Lower leg skin (tissue), 4 donors: ENCODE measurements around the gene SLC16A9. TPM values are rescaled to one million over a fixed set of nuclear protein-coding genes. Genes with fewer than 3 reads are reported as not detected.
"Not testable (repeated sequence)": the region's sequence is repeated elsewhere in the genome, so short reads cannot be mapped to it uniquely, and the experiment has no call there.

Experiments used
- DNase-seq, 2 donors: peaks; one replicate each; pipeline ENCODE4 v3.0.0-alpha.2; 2019; ENCODE audit warnings: low spot score in 2 of 2
- H3K4me3 ChIP-seq: fragments of 200-600 bp; sonication (generic); 2 replicates; pipeline ENCODE4 v1.5.1; 2017; ENCODE audit warnings: mild to moderate bottlenecking, low read depth; ENCODE audit not compliant: poor library complexity, severe bottlenecking
- CTCF ChIP-seq, 3 donors: fragments of 450-650 bp; IDR thresholded peaks; one replicate each; pipeline ENCODE4 v1.5.1; 2016; ENCODE audit warnings: antibody characterized with exemption in 3 of 3, mild to moderate bottlenecking in 3 of 3, moderate library complexity in 2 of 3
- POLR2A ChIP-seq, 2 donors: fragments of 450-650 bp; IDR thresholded peaks; one replicate each; pipeline ENCODE4 v1.6.1; 2016 to 2017; ENCODE audit warnings: antibody characterized with exemption in 2 of 2, mild to moderate bottlenecking in 1 of 2, moderate library complexity in 1 of 2
- WGBS, 2 donors: methylation state at CpG; one replicate each; pipeline ENCODE4 v1.1.5; 2018; 5-methylcytosine and 5-hydroxymethylcytosine counted together
- intact Hi-C: fragments of 100-400 bp; cut with DNase I; formaldehyde crosslinking; loops from one replicate; pipeline ENCODE4 v1.15.0; 2023; ENCODE audit warnings: low total_unique reads
- total RNA-seq, 4 donors: library from RNA; depleted of rRNA; stranded (reverse); fragments of >200 nt; gene quantifications; one replicate each; pipeline ENCODE4 v1.1.0, GENCODE V29; 2016

SLC16A9 gene
- total RNA-seq, 4 donors from 2014 or later = 0.04 to 0.29 (median 0.16) TPM

- WGBS, 2 donors = 65 to 67% methylated on average over 4 of the region's 4 CpGs
Measured at GRCh38 chr10:59668096-59668495, 41.6 kb downstream of the SLC16A9 start.

DNA sequence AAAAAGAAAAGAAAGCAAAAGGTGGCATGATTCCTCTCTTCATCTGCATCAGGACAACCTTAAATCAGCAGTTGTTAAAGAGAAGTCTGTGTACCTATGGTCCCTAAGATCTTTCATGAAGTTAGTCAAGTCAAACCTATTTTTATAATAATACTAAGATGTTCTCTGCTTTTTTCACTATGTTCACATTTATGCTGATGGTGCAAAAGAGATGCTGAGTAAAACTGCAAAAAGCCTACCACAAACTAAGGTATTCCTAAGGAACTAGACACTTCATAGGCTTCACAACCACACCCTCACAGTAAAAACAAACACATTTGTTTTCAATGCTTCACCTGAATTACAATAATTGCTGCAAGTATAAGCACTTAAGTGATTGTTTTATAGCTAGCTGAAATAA lies 43.3 kb downstream of the SLC16A9 start:
- intact Hi-C loops = no loop called here
- no peak for TF ChIP-seq POLR2A (IDR thresholded peaks at IDR 0.05)
- TF ChIP-seq CTCF (IDR thresholded peaks at IDR 0.05) = no peak
- no peak overlapping the region for H3K4me3 ChIP-seq
- no peak for DNase-seq

More at GRCh38 chr10:59668096-59668495, 41.6 kb downstream of the SLC16A9 start:
- TF ChIP-seq CTCF (IDR thresholded peaks at IDR 0.05) (no peak), POLR2A (IDR thresholded peaks at IDR 0.05) (no peak)
- DNase-seq = no peak
- intact Hi-C loops = no loop called here
- no peak overlapping the region for H3K4me3 ChIP-seq

GRCh38 chr10:59663213-59663612 lies 46.4 kb downstream of the SLC16A9 start:
- H3K4me3 ChIP-seq, DNase-seq, intact Hi-C loops: not testable (repeated sequence)
- WGBS, 2 donors = 96 to 97% methylated on average over 7 of the region's 7 CpGs

GRCh38 chr10:59657724-59658123 lies 51.9 kb downstream of the SLC16A9 start:
- H3K4me3 ChIP-seq = no peak overlapping the region
- no peak for DNase-seq
- TF ChIP-seq POLR2A (IDR thresholded peaks at IDR 0.05) (no peak), CTCF (IDR thresholded peaks at IDR 0.05) (no peak)
- intact Hi-C loops = no loop called here
- WGBS, 2 donors = 63 to 83% methylated on average over 1 of the region's 1 CpG

DNA sequence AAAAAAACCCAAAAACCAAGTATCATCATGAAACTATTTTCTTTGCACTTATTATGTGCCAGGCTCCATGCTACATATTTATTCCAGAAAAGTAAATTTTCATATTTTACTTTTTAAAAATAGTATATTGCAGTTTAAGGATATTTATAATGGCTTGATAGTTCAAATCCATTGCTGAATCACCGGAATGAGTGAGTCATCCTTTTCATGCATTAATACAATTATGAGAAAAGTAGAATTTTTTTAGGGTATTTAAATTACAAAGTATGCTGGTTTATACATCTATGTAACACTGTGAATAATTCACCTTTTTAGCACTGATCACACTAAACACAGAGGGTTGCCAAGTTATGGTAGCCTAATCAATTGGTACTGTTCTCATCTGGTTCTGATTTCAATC lies 54.3 kb downstream of the SLC16A9 start:
- no peak overlapping the region for H3K4me3 ChIP-seq
- 75 to 79% methylated on average over 1 of the region's 1 CpG for WGBS, 2 donors
- intact Hi-C loops = no loop called here
- TF ChIP-seq CTCF (IDR thresholded peaks at IDR 0.05) (no peak), POLR2A (IDR thresholded peaks at IDR 0.05) (no peak)
- no peak for DNase-seq

- intact Hi-C loops = no loop called here
- no peak overlapping the region for H3K4me3 ChIP-seq
- TF ChIP-seq CTCF (IDR thresholded peaks at IDR 0.05) = no peak
- no peak for TF ChIP-seq POLR2A (IDR thresholded peaks at IDR 0.05)
- WGBS, 2 donors = 38 to 43% methylated on average over 4 of the region's 4 CpGs
- DNase-seq = no peak
Measured at GRCh38 chr10:59654007-59654406, 55.6 kb downstream of the SLC16A9 start.
